HepG2 (cell line): ENCODE data around the gene KLHL5. TPM values are rescaled to one million over a fixed set of nuclear protein-coding genes. Genes with fewer than 3 reads are reported as not detected.

Source experiments
- ATAC-seq: fragments of 200-7000 bp; cut with Tn5 transposase; 3 replicates; pipeline ENCODE4 v1.9.1; 2020; ENCODE audit warnings: mild to moderate bottlenecking, moderate library complexity
- BruUV-seq: library from RNA; stranded (reverse); fragments of 400-500 nt; replicated peaks from 2 replicates; lab custom pipeline; 2021; lab: Mats Ljungman, UMichigan
- CTCF ChIA-PET: fragments of 300-600 bp; formaldehyde crosslinking; extraction: SDS; loops from one replicate; lab custom pipeline; 2021; ENCODE audit warnings: low total read pairs, inconsistent platforms, low intra/inter-chr PET ratio; lab: Yijun Ruan, JAX
- POLR2A ChIA-PET: fragments of 350-600 bp; sonication (Branson Sonifier 250); formaldehyde crosslinking; loops from one replicate; lab custom pipeline; 2020; ENCODE audit warnings: antibody characterized with exemption, inconsistent platforms; lab: Yijun Ruan, JAX
- DNase-seq: peaks from one replicate; pipeline ENCODE4 v3.0.0-alpha.2; 2015; ENCODE audit warnings: low spot score
- FAIRE-seq: peaks from 3 replicates; lab custom pipeline; 2011; peaks lifted over from hg19 to GRCh38; lab: Jason Lieb, UNC
- H2AFZ ChIP-seq: one replicate; pipeline ENCODE4 v1.6.1; 2011; ENCODE audit warnings: low read length, inconsistent platforms
- H3K27ac ChIP-seq: fragments of 300-600 bp; 3 replicates; pipeline ENCODE4 v1.8.0; 2011; ENCODE audit warnings: mixed run types, mild to moderate bottlenecking, mixed read lengths, low read length, inconsistent platforms; ENCODE audit not compliant: insufficient read depth; ENCODE audit errors: extremely low read length
- H3K27me3 ChIP-seq, 2 experiments: fragments of 200-600 bp in 1 of 2; 2 replicates in 1 of 2; 3 replicates in 1 of 2; pipeline versions ENCODE4 v1.6.0 to v1.8.0; 2011; ENCODE audit warnings: low read length in 2 of 2, mild to moderate bottlenecking in 2 of 2, moderate library complexity in 2 of 2, inconsistent platforms in 1 of 2; ENCODE audit not compliant: insufficient read depth in 2 of 2, control insufficient read depth in 1 of 2
- H3K36me3 ChIP-seq, 2 experiments: fragments of 200-600 bp in 1 of 2; replicated peaks in 1 of 2; 2 replicates in 1 of 2; 3 replicates in 1 of 2; pipeline versions ENCODE4 v1.5.1 to v1.8.0; 2011; ENCODE audit warnings: low read length in 2 of 2, inconsistent platforms in 1 of 2; ENCODE audit not compliant: insufficient read depth in 2 of 2, control insufficient read depth in 1 of 2
- H3K4me1 ChIP-seq: 2 replicates; pipeline ENCODE4 v1.5.1; 2012; ENCODE audit warnings: low read length, inconsistent platforms; ENCODE audit not compliant: insufficient read depth
- H3K4me2 ChIP-seq: 2 replicates; pipeline ENCODE4 v1.6.0; 2011; ENCODE audit warnings: low read depth, low read length, inconsistent platforms
- H3K4me3 ChIP-seq, 3 experiments: fragments of 200-600 bp in 1 of 3; sonication (generic), shearing (Covaris generic) in 1 of 3; replicated peaks in 1 of 3; 2 replicates each; pipeline ENCODE4 v1.5.1; 2011 to 2016; ENCODE audit warnings: low read length in 3 of 3, inconsistent platforms in 2 of 3, low read depth in 2 of 3, mild to moderate bottlenecking in 2 of 3, control low read depth in 1 of 3, mixed read lengths in 1 of 3; ENCODE audit not compliant: insufficient read depth in 1 of 3
- H3K79me2 ChIP-seq: one replicate; pipeline ENCODE4 v1.6.1; 2011; ENCODE audit warnings: low read length, inconsistent platforms; ENCODE audit not compliant: insufficient read depth
- H3K9ac ChIP-seq: 2 replicates; pipeline ENCODE4 v1.6.0; 2011; ENCODE audit warnings: mild to moderate bottlenecking, low read depth, low read length, inconsistent platforms; ENCODE audit not compliant: insufficient read depth
- H3K9me3 ChIP-seq: 2 replicates; pipeline ENCODE4 v1.5.1; 2012; ENCODE audit warnings: mild to moderate bottlenecking, low read length
- H4K20me1 ChIP-seq: 2 replicates; pipeline ENCODE4 v1.6.0; 2011; ENCODE audit warnings: inconsistent platforms, mild to moderate bottlenecking, low read length, moderate library complexity; ENCODE audit not compliant: insufficient read depth
- GTF3A ChIP-seq: sonication (generic); formaldehyde crosslinking; conservative IDR thresholded peaks from 2 replicates; pipeline ENCODE4 v1.4.0; 2020; ENCODE audit warnings: mild to moderate bottlenecking, missing genetic modification reagents
- HCFC1 ChIP-seq: fragments of 150-350 bp; IDR thresholded peaks from 2 replicates; pipeline ENCODE4 v1.6.1; 2014; ENCODE audit warnings: low read depth, low read length
- HOMEZ ChIP-seq: IDR thresholded peaks from 2 replicates; pipeline ENCODE4 v1.6.1; 2016; ENCODE audit warnings: low read depth
- KMT2A ChIP-seq: sonication (generic); formaldehyde crosslinking; IDR thresholded peaks from 2 replicates; pipeline ENCODE4 v1.4.0; 2020; ENCODE audit warnings: missing genetic modification reagents
- POLR2AphosphoS5 ChIP-seq: IDR thresholded peaks from 2 replicates; pipeline ENCODE4 v1.6.1; 2012; ENCODE audit warnings: low read depth, low read length
- SOX13 ChIP-seq, 3 experiments: fragments of 450-650 bp in 1 of 3; sonication (generic) in 1 of 3; formaldehyde crosslinking in 1 of 3; IDR thresholded peaks in 2 of 3; conservative IDR thresholded peaks in 1 of 3; 2 replicates each; pipeline versions ENCODE4 v1.5.0 to v1.6.1; 2016 to 2020; ENCODE audit warnings: antibody characterized with exemption in 1 of 3, mild to moderate bottlenecking in 1 of 3, missing compliant biosample characterization in 1 of 3, missing genetic modification reagents in 1 of 3, moderate library complexity in 1 of 3
- TBX2 ChIP-seq: sonication (generic); formaldehyde crosslinking; IDR thresholded peaks from 2 replicates; pipeline ENCODE4 v1.5.0; 2020; ENCODE audit warnings: missing genetic modification reagents, mild to moderate bottlenecking, borderline replicate concordance
- ZC3H13 ChIP-seq: sonication (generic); formaldehyde crosslinking; IDR thresholded peaks from 2 replicates; pipeline ENCODE4 v1.8.1; 2023; ENCODE audit warnings: mild to moderate bottlenecking, missing genetic modification reagents, moderate library complexity
- ZHX2 ChIP-seq, 2 experiments: sonication (generic) in 1 of 2; formaldehyde crosslinking in 1 of 2; IDR thresholded peaks; 2 replicates each; pipeline versions ENCODE4 v1.6.1 to v1.9.0; 2014 to 2022; ENCODE audit warnings: antibody characterized with exemption in 1 of 2, borderline replicate concordance in 1 of 2, inconsistent platforms in 1 of 2, low read depth in 1 of 2, missing genetic modification reagents in 1 of 2
- ZNF275 ChIP-seq: sonication (generic); formaldehyde crosslinking; IDR thresholded peaks from 2 replicates; pipeline ENCODE4 v1.8.0; 2022; ENCODE audit warnings: missing genetic modification reagents, mild to moderate bottlenecking, inconsistent platforms, borderline replicate concordance
- ZNF343 ChIP-seq: sonication (generic); formaldehyde crosslinking; IDR thresholded peaks from 2 replicates; pipeline ENCODE4 v1.4.0; 2020; ENCODE audit warnings: mild to moderate bottlenecking, missing genetic modification reagents
- ZNF800 ChIP-seq: sonication (generic); formaldehyde crosslinking; IDR thresholded peaks from 2 replicates; pipeline ENCODE4 v1.4.0; 2020; ENCODE audit warnings: missing genetic modification reagents
- WGBS: methylation state at CpG from one replicate; pipeline ENCODE4 v1.1.6; 2017; ENCODE audit warnings: low lambda C conversion rate; 5-methylcytosine and 5-hydroxymethylcytosine counted together
- in situ Hi-C: cut with HindIII; loops from 2 replicates; pipeline ENCODE4 v1.10.0; 2017; ENCODE audit warnings: low pct_unique_long_range_greater_than_20kb; ENCODE audit not compliant: extremely low pct_ligation_motif_present
- intact Hi-C: fragments of 100-400 bp; cut with micrococcal nuclease; formaldehyde crosslinking; loops from one replicate; pipeline ENCODE4 v1.10.0; 2022; ENCODE audit not compliant: unreplicated experiment
- polyA plus RNA-seq, 8 experiments: library from polyadenylated mRNA; depleted of rRNA in 3 of 8; stranded (reverse) in 7 of 8; unstranded in 1 of 8; fragments of >200 nt; fragmentation: Illumina TruSeq in 4 of 8; extraction: Trizol in 4 of 8; gene quantifications; 2 replicates each; pipeline versions ENCODE4 v1.2.1 to v1.2.3, GENCODE V29; 2011 to 2016; ENCODE audit warnings: low read depth in 4 of 8, missing spikeins in 1 of 8, mixed read lengths in 1 of 8; ENCODE audit not compliant: insufficient read depth in 1 of 8
- total RNA-seq, 5 experiments: library from RNA; depleted of rRNA; stranded (reverse); fragments of >200 nt; fragmentation: Illumina TruSeq; extraction: Trizol; gene quantifications; 2 replicates each; pipeline ENCODE4 v1.2.3, GENCODE V29; 2016; ENCODE audit warnings: low read depth in 1 of 5

The KLHL5 gene
- total and polyA plus RNA-seq, 2 of the 13 experiments (the other 11 are each of a cell fraction or from before 2014, with no cell fraction given) = 36.2 to 38.7 TPM

GRCh38 chr4:39102297-39102696 lies 40.3 kb downstream of the KLHL5 start:
- ATAC-seq (no peak), DNase-seq (no peak), FAIRE-seq (no peak)
- no TSS peak for BruUV-seq
- Histone ChIP-seq H2AFZ (no peak overlapping the region), H3K4me1 (peaks cover 5% of the 10 kb centered on the region), H3K27me3 (no peaks in the 10 kb centered on the region), H3K79me2 (no peaks in the 10 kb centered on the region), H3K4me3 (no peak overlapping the region), H3K9me3 (no peaks in the 10 kb centered on the region), H3K4me2 (no peak overlapping the region), H3K27ac (no peak overlapping the region), H4K20me1 (no peaks in the 10 kb centered on the region), H3K36me3 (peaks cover 8 to 26% of the 10 kb centered on the region in 2 experiments; a peak in 4 of 5 replicates), H3K9ac (no peak overlapping the region)
- ChIA-PET POLR2A (no interaction called here), CTCF (no interaction called here)
- intact Hi-C loops = no loop called here
- 95% methylated on average over 7 of the region's 7 CpGs for WGBS
- in situ Hi-C loops = no loop called here
- TF ChIP-seq ZNF275 (CRISPR knock-in tag) (no peak), TBX2 (CRISPR knock-in tag) (no peak), ZNF800 (CRISPR knock-in tag) (no peak), KMT2A (CRISPR knock-in tag) (no peak), HCFC1 (no peak), ZC3H13 (no peak), POLR2AphosphoS5 (no peak), ZNF343 (CRISPR knock-in tag) (no peak), GTF3A (CRISPR knock-in tag) (no peak), HOMEZ (CRISPR knock-in tag) (no peak), SOX13 (IDR thresholded peaks at IDR 0.05) (no peak), SOX13 (CRISPR knock-in tag; conservative IDR thresholded peaks at IDR 0.05 in 1 of 2, IDR thresholded peaks at IDR 0.05 in 1 of 2) (no peak), ZHX2 (IDR thresholded peaks at IDR 0.05; ENCODE audit: low read depth) (no peak), ZHX2 (CRISPR knock-in tag; IDR thresholded peaks at IDR 0.05; ENCODE audit: borderline replicate concordance) (no peak)
